ENCODE results near the gene EDEM1. TPM values are rescaled to one million over a fixed set of nuclear protein-coding genes. Genes with fewer than 3 reads are reported as not detected.

The EDEM1 gene
- total RNA-seq, 1 donor from 2014 or later: 49.1 TPM

- Mint-ChIP-seq H3K36me3 (ENCODE audit: low read depth) (peaks cover 6% of the 10 kb centered on the region), H3K27me3 (ENCODE audit: low read depth) (no peaks in the 10 kb centered on the region), H3K27ac (ENCODE audit: unreplicated experiment) (peak overlapping the region; percentile 66), H3K4me3 (ENCODE audit: unreplicated experiment) (no peak overlapping the region), H3K4me1 (ENCODE audit: low read depth) (peaks cover 79% of the 10 kb centered on the region), H3K9me3 (ENCODE audit: low read depth) (no peaks in the 10 kb centered on the region)
- TF ChIP-seq CTCF (IDR thresholded peaks at IDR 0.05): no peak
- DNase-seq (ENCODE audit: low spot score): no peak
These were observed 7.4 kb downstream of the EDEM1 start for GRCh38 chr3:5194801-5195509.

DNA sequence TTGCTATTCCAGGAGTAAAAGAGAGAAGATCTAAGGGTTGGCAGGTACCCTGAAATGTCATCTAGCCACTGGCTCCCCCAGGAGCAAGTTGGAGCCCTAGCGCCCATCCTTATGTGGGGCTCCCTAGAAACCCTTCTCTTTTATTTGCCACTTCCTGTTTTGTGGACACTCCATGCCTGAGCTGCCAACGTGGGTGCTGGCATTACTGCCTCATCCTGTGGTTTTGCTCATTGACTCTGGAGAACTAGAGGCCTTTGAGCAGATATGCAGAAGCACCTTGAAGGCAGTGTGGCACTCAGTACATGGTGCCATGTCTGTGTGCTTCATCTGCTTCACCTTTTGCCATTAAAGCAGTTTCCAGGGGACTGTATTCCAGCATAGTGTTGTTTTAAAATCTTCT, 8.1 kb downstream of the EDEM1 start:
- Mint-ChIP-seq H3K27ac (ENCODE audit: unreplicated experiment) (peak overlapping the region; percentile 66), H3K36me3 (ENCODE audit: low read depth) (peaks cover 9% of the 10 kb centered on the region), H3K4me3 (ENCODE audit: unreplicated experiment) (no peak overlapping the region), H3K4me1 (ENCODE audit: low read depth) (peaks cover 77% of the 10 kb centered on the region), H3K9me3 (ENCODE audit: low read depth) (no peaks in the 10 kb centered on the region), H3K27me3 (ENCODE audit: low read depth) (no peaks in the 10 kb centered on the region)
- no peak for DNase-seq (ENCODE audit: low spot score)
- no peak for TF ChIP-seq CTCF (IDR thresholded peaks at IDR 0.05)

DNA sequence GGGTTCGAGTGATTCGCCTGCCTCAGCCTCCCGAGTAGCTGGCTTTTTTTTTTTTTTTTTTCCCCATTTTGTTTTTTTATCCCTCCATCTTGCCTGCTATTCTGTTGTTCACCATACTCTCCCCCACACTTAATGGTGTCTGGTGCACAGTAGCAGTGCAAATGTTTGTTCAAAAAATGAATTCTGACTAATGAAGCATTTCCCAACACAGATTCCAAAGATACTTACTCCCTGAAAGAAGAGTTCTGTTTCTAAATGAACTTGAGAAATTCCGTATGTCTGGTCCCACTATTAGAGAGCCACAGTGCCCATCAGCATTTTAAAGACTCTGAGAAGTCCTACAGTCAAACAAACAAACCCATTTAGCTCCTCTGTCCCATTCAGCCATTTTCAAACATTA, 9.5 kb downstream of the EDEM1 start:
- peak overlapping the region; percentile 86 for H3K27ac Mint-ChIP-seq (ENCODE audit: unreplicated experiment)
- H3K27me3 Mint-ChIP-seq (ENCODE audit: low read depth): no peaks in the 10 kb centered on the region
- TF ChIP-seq CTCF (IDR thresholded peaks at IDR 0.05): no peak
- no peak overlapping the region for H3K4me3 Mint-ChIP-seq (ENCODE audit: unreplicated experiment)
- no peaks in the 10 kb centered on the region for H3K9me3 Mint-ChIP-seq (ENCODE audit: low read depth)
- peaks cover 76% of the 10 kb centered on the region for H3K4me1 Mint-ChIP-seq (ENCODE audit: low read depth)
- H3K36me3 Mint-ChIP-seq (ENCODE audit: low read depth): peaks cover 9% of the 10 kb centered on the region
- no peak for DNase-seq (ENCODE audit: low spot score)

GRCh38 chr3:5197470-5198312, 10.2 kb downstream of the EDEM1 start:
- Mint-ChIP-seq H3K9me3 (ENCODE audit: low read depth) (no peaks in the 10 kb centered on the region), H3K36me3 (ENCODE audit: low read depth) (peaks cover 10% of the 10 kb centered on the region), H3K4me3 (ENCODE audit: unreplicated experiment) (no peak overlapping the region), H3K27ac (ENCODE audit: unreplicated experiment) (peak overlapping the region; percentile 86), H3K27me3 (ENCODE audit: low read depth) (no peaks in the 10 kb centered on the region), H3K4me1 (ENCODE audit: low read depth) (peaks cover 76% of the 10 kb centered on the region)
- no peak for TF ChIP-seq CTCF (IDR thresholded peaks at IDR 0.05)
- DNase-seq (ENCODE audit: low spot score): no peak

DNA sequence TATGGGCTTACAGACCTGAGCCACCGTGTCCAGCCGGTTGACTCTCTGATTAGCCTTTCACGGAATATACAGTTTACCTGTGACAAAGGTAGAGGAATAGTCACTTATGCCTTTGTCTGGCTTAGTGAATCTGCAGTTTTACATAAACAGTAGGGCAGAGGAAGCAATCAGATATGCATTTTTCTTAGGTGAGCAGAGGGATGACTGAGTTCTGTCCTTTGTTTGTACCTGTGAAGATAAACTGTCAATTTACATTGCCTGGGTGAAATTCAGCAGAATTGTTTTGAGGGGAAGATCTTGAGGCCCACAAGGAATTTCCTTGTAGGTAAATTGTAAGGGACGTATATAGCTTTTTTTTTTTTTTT, 10.8 kb downstream of the EDEM1 start:
- no peaks in the 10 kb centered on the region for H3K9me3 Mint-ChIP-seq (ENCODE audit: low read depth)
- peaks cover 78% of the 10 kb centered on the region for H3K4me1 Mint-ChIP-seq (ENCODE audit: low read depth)
- peak overlapping the region; percentile 76 for H3K27ac Mint-ChIP-seq (ENCODE audit: unreplicated experiment)
- no peak overlapping the region for H3K4me3 Mint-ChIP-seq (ENCODE audit: unreplicated experiment)
- DNase-seq (ENCODE audit: low spot score): no peak
- H3K27me3 Mint-ChIP-seq (ENCODE audit: low read depth): no peaks in the 10 kb centered on the region
- no peak for TF ChIP-seq CTCF (IDR thresholded peaks at IDR 0.05)
- H3K36me3 Mint-ChIP-seq (ENCODE audit: low read depth): peaks cover 15% of the 10 kb centered on the region
